ENCODE results near the gene KRT8.

The KRT8 gene

DNA sequence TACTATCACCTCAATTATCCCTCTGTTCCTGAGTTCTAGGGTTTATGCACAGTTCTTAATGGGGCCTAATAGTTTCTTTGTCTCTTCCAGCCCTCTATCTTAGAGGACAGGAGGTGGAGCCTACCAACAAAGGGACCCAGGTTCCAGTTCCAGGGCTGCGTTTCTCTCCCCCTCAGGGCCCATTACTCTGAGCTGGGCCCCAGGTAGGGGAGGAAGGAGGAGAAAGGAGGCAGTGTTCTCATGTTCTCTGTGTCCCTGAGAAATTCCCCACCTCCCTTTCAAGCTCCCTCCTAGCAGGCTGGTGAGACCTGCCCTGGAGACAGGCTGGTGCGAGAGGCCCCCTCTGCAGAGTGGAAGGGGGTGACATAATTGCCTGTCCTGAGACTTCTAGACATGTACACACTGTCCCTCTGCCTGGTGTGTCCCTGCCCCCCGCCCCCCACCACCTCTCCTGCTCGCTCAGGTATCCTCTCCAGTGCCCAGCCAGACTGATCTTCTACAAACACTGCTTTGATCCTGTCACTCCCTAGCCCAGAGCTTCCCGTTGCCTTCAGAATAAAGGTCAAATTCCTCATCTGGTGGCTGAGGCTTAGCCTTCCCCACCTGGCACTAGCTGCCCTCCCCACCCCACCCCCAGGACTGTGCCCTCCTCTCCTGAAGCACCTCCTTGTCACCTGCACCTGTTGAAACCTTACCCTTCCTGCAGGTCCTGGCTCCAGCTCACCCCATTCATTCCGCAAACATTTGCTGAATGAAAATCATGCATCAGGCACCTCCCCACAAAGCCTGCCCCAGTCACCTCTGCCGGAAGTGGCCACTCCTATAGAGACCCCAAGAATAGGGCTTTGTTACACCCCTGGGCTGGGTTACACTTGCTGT lies 21.1 kb upstream of the KRT8 start:
- no peak for FAIRE-seq

- FAIRE-seq, result no peak
Measured at GRCh38 chr12:52924764-52925716, 20.2 kb upstream of the KRT8 start.

GRCh38 chr12:52921488-52922165 lies 16.8 kb upstream of the KRT8 start:
- no peak for FAIRE-seq

GRCh38 chr12:52920937-52921336 lies 16.1 kb upstream of the KRT8 start:
- FAIRE-seq, result no peak

GRCh38 chr12:52918784-52919183 lies 13.9 kb upstream of the KRT8 start:
- no peak for FAIRE-seq

DNA sequence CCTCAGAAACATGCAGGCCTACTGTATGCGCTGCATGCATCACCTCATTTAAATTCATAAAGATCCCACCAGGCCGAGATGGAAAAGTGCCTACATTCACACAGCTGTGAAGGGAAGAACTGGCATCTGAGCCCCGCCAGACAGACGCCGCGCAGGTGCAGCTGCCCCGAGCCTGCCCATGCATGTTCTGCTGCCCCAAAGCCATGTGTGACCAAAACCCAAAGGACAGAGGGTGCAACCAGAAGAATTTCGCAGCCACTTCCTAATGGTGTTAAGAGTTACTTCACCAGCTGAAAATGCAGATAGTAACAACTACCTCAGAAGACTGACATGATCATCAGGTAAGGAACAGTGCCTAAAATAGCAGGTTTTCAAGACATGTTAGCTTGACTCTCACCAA lies 13.5 kb upstream of the KRT8 start:
- FAIRE-seq, result no peak

DNA sequence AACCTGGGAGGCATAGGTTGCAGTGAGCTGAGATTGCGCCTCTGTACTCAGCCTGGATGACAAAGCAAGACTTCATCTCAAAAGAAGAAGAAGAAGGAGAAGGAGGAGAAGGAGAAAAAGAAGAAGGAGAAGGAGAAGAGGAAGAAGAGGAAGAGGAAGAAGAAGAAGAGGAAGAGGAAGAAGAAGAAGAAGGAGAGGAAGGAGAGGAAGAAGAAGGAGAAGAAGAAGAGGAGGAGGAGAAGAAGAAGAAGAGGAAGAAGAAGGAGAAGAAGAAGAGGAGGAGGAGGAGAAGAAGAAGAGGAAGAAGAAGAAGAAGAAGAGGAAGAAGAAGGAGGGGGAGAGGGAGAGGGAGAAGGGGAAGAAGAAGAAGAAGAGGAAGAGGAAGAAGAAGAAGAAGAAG lies 12.9 kb upstream of the KRT8 start:
- no peak for FAIRE-seq

GRCh38 chr12:52916216-52916615 lies 11.3 kb upstream of the KRT8 start:
- FAIRE-seq, result no peak

DNA sequence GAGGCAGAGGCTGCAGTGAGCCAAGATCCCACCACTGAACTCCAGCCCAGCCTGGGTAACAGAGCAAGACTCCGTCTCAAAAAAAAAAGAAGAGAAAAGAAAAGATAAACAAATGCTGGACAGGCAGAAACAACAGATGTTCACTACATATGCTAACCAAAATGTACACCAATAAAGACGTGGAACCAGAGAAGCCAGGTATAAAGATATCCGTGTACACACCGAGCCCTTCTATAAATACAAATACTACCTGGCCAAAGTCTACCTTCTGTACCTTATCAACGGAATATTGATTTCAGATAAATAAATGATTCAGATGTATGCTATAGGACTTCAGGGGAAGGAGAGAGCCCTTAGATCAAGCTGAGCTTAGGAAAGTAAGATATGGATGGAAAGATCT lies 10.8 kb upstream of the KRT8 start:
- FAIRE-seq, result no peak

DNA sequence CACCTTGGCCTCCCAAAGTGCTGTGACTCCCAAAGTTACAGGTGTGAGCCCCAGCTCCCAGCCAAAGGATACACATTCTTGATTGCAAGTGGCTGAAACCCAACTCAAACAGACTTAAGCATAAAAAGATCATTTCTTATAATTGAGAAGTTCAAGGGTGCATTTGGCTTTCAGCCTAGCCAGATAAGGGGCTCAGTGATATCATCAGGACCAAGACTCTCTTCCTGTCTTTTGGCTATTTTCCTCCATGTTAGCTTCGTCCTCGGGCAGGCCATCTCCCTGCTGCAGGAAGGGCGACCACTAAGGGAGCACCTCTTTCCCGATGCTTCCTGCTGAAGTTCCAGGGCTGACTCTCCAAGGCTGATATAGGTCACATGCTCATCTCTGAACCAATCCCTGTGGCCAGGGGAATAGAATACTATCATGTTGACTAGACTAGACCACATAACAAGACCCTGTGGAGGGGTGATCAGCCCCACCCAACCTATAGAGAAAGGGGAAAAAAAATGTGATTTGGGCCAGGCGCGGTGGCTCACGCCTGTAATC lies 9.8 kb upstream of the KRT8 start:
- no peak for FAIRE-seq

- FAIRE-seq, result no peak
Measured at GRCh38 chr12:52913431-52913821, 8.6 kb upstream of the KRT8 start.

DNA sequence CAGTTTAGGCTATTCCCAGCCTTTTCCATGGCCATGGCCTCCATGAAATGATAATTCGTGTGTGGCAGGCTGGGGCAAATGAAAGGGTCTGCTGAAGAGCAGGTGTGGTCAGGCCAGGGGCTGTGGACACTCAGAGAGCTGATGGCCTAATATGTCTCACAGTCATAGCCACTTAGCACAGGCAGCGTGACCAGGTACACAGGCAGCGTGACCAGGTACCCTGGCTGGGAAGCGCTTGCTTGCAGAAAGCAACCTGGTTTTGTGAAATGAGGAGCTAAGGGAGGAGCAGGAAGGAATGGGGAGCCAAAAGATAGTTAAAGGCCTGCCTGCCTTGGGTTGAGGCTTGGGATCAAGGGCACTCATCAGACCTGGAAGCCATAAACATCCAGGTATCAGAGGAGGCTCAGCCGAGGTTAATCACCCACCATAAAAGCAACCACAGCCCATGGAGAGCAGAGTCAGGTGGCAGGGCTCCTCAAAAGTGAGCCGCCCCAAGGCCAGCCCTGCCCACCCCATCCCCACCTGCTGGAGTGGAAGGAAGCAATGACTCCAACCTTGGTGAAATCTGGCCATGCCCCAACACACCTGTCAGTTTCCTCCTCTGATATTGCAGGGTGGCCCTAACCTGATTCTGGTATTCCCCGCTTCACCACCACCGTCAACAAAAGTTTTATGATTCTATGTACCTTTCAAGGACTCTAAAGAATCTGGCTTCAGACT lies 8.0 kb upstream of the KRT8 start:
- no peak for FAIRE-seq

- no peak for FAIRE-seq
Measured at GRCh38 chr12:52910248-52910883, 5.5 kb upstream of the KRT8 start.

- FAIRE-seq, result no peak
Measured at GRCh38 chr12:52909796-52910195, 4.9 kb upstream of the KRT8 start.

GRCh38 chr12:52909331-52909730 lies 4.5 kb upstream of the KRT8 start:
- no peak for FAIRE-seq

DNA sequence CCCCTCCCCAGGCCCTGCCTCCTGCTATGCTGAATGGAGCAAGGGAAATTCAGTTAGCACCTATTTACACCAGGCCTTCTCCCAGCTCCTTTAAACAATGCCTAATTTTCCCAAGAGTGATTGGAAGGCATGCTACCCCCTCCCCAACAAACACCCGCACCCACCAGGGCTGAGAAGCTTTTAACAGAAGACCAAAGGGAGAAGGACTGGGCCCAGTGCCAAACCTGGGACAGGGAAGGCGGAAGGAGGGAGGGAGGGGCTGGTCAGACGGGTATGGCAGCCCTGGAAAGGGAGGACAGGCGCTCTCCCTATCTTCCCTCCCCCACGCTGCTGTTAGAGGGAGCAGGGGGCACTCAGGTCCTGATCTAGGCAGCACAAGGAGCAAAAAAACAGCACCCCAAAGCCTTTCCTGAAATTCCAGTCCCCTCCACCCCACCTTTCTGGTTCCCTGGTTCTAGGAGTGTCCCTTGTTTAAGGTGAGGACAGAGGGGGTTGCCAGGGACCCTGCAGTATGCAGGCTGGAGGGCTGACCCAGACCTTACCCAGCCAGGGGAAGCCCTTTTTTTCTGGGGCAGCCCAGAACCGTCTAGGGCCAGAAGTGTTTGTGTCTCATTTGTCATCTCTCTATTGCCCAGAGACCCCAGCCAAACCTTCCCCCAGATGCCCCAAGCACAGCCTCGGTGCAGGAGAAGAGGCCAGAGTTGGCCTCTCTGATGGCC lies 2.4 kb upstream of the KRT8 start:
- no peak for FAIRE-seq

- FAIRE-seq, result no peak
Measured at GRCh38 chr12:52906191-52906601, 1.3 kb upstream of the KRT8 start.

GRCh38 chr12:52903855-52904508 lies 894 bp downstream of the KRT8 start:
- FAIRE-seq, result no peak

- FAIRE-seq, result no peak
Measured at GRCh38 chr12:52903285-52903854, 1.5 kb downstream of the KRT8 start.

Measured in colon (tissue), 2 donors.